DOHH2 (cell line): ENCODE data around the gene MICAL1.

Source experiments
- H3F3A ChIP-seq: fragments of 200-600 bp; sonication (generic), shearing (Covaris generic); 2 replicates; pipeline ENCODE4 v1.6.0; 2016; ENCODE audit warnings: antibody characterized with exemption, mild to moderate bottlenecking; ENCODE audit not compliant: control insufficient read depth, insufficient read depth
- H3K27ac ChIP-seq: fragments of 200-600 bp; sonication (generic); 2 replicates; pipeline ENCODE4 v1.5.1; 2014; ENCODE audit warnings: low read depth, mild to moderate bottlenecking, low read length, moderate library complexity
- H3K27me3 ChIP-seq: fragments of 200-600 bp; sonication (generic); 2 replicates; pipeline ENCODE4 v1.6.1; 2014; ENCODE audit warnings: mild to moderate bottlenecking, low read length, mixed read lengths; ENCODE audit not compliant: control insufficient read depth
- H3K36me3 ChIP-seq: fragments of 200-600 bp; sonication (generic); 2 replicates; pipeline ENCODE4 v1.6.1; 2014; ENCODE audit warnings: mild to moderate bottlenecking, low read length, moderate library complexity, mixed read lengths; ENCODE audit not compliant: control insufficient read depth
- H3K4me1 ChIP-seq: fragments of 200-600 bp; sonication (generic); 2 replicates; pipeline ENCODE4 v1.6.1; 2014; ENCODE audit warnings: mild to moderate bottlenecking, low read length, mixed read lengths; ENCODE audit not compliant: control insufficient read depth
- H3K4me2 ChIP-seq: fragments of 200-600 bp; sonication (generic); 2 replicates; pipeline ENCODE4 v1.6.0; 2014; ENCODE audit warnings: mild to moderate bottlenecking, low read length, moderate library complexity
- H3K4me3 ChIP-seq: fragments of 200-600 bp; sonication (generic); 2 replicates; pipeline ENCODE4 v1.5.1; 2014; ENCODE audit warnings: mild to moderate bottlenecking, low read length, mixed read lengths
- H3K79me2 ChIP-seq: fragments of 200-600 bp; sonication (generic); 2 replicates; pipeline ENCODE4 v1.6.1; 2014; ENCODE audit warnings: mild to moderate bottlenecking, low read length, mixed read lengths; ENCODE audit not compliant: control insufficient read depth
- H3K9me2 ChIP-seq: fragments of 200-600 bp; sonication (generic); replicated peaks from 2 replicates; pipeline ENCODE4 v1.6.1; 2014; ENCODE audit warnings: mild to moderate bottlenecking, low read length, mixed read lengths; ENCODE audit not compliant: control insufficient read depth
- H3K9me3 ChIP-seq: fragments of 200-600 bp; sonication (generic); 2 replicates; pipeline ENCODE4 v1.6.1; 2014; ENCODE audit warnings: antibody characterized with exemption, low read length, mixed read lengths; ENCODE audit not compliant: control insufficient read depth, insufficient read depth
- H4K20me1 ChIP-seq: fragments of 200-600 bp; sonication (generic); 2 replicates; pipeline ENCODE4 v1.6.0; 2014; ENCODE audit warnings: low read depth, mild to moderate bottlenecking, antibody characterized with exemption, low read length, moderate library complexity; ENCODE audit not compliant: control insufficient read depth, insufficient read depth
- EZH2phosphoT487 ChIP-seq: fragments of 200-600 bp; sonication (generic); IDR thresholded peaks from 2 replicates; pipeline ENCODE4 v1.6.1; 2017; ENCODE audit warnings: borderline replicate concordance, mild to moderate bottlenecking, antibody characterized with exemption, low read length, moderate library complexity, mixed read lengths
- TF ChIP-seq, protein P1 (sequence below): fragments of 200-600 bp; sonication (generic); IDR thresholded peaks from one replicate; pipeline ENCODE4 v1.5.1; 2014; ENCODE audit warnings: antibody characterized with exemption, mild to moderate bottlenecking, low read depth, low read length; ENCODE audit not compliant: poor library complexity, severe bottlenecking

MICAL1 gene

DNA sequence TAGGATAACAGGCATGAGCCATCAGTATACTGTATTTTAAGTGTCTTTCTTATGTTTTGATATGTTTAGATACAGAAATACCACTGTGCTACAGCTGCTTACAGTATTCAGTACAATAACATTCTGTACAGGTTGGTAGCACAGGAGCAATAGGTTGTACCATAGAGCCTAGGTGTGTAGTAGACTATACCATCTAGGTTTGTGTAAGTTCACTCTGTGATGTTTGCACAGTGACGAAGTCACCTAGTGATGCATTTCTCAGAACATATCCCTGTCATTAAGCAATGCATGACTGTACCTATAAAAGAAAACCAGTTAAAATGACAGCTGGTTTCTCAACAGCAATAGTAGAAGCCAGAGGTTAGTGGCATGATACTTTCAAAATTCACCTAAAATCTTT, 30.5 kb upstream of the MICAL1 start:
- no peak for TF ChIP-seq EZH2phosphoT487
- TF ChIP-seq, protein P1, sequence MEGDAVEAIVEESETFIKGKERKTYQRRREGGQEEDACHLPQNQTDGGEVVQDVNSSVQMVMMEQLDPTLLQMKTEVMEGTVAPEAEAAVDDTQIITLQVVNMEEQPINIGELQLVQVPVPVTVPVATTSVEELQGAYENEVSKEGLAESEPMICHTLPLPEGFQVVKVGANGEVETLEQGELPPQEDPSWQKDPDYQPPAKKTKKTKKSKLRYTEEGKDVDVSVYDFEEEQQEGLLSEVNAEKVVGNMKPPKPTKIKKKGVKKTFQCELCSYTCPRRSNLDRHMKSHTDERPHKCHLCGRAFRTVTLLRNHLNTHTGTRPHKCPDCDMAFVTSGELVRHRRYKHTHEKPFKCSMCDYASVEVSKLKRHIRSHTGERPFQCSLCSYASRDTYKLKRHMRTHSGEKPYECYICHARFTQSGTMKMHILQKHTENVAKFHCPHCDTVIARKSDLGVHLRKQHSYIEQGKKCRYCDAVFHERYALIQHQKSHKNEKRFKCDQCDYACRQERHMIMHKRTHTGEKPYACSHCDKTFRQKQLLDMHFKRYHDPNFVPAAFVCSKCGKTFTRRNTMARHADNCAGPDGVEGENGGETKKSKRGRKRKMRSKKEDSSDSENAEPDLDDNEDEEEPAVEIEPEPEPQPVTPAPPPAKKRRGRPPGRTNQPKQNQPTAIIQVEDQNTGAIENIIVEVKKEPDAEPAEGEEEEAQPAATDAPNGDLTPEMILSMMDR: no peak
- Histone ChIP-seq H3F3A (peaks cover 4% of the 10 kb centered on the region), H3K9me3 (no peaks in the 10 kb centered on the region), H3K4me2 (no peak overlapping the region), H3K4me3 (no peak overlapping the region), H3K4me1 (peaks cover 27% of the 10 kb centered on the region), H3K27me3 (no peaks in the 10 kb centered on the region; the same call in 1 of the 2 replicates), H3K27ac (no peak overlapping the region), H3K79me2 (peaks cover 19% of the 10 kb centered on the region), H4K20me1 (peaks cover 3% of the 10 kb centered on the region; the same call in 1 of the 2 replicates), H3K36me3 (peaks cover 11% of the 10 kb centered on the region), H3K9me2 (no peaks in the 10 kb centered on the region)

DNA sequence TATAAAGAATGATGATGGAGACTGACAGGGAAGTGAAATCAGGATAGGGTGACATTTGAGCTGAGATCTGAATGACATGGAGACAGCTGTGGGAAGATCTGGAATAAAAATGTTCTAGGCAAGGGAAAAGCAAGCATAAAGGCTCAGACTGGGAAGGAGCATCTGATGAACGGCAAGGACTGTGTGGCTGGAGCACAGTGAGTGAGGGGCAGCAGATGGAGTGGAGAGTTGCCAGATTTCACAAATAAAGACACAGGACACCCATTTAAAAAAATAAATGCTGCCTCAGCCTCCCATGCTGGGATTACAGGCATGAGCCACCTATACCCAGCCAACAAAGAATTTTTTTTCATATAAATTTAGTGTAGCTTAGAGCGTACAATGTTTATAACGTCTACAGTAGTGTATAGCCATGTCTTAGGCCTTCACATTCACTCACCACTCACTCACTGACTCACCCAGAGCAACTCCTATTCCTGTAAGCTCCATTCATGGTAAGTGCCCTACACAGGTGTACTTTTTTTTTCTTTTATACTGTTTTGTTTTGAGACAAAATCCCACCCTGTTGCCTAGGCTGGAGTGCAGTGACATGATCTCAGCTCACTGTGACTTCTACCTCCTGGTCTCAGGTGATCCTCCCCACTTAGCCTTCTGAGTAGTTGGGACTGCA, 29.8 kb upstream of the MICAL1 start:
- peaks cover 26% of the 10 kb centered on the region for H3K79me2 ChIP-seq
- peaks cover 5% of the 10 kb centered on the region; the same call in 1 of the 2 replicates for H4K20me1 ChIP-seq
- TF ChIP-seq EZH2phosphoT487: no peak
- TF ChIP-seq, protein P1: no peak
- peaks cover 4% of the 10 kb centered on the region for H3F3A ChIP-seq
- H3K9me3 ChIP-seq: no peaks in the 10 kb centered on the region
- H3K4me3 ChIP-seq: no peak overlapping the region
- H3K4me1 ChIP-seq: peaks cover 28% of the 10 kb centered on the region
- no peak overlapping the region for H3K4me2 ChIP-seq
- no peaks in the 10 kb centered on the region; the same call in 1 of the 2 replicates for H3K27me3 ChIP-seq
- no peaks in the 10 kb centered on the region for H3K9me2 ChIP-seq
- no peak overlapping the region for H3K27ac ChIP-seq
- H3K36me3 ChIP-seq: peaks cover 17% of the 10 kb centered on the region

DNA sequence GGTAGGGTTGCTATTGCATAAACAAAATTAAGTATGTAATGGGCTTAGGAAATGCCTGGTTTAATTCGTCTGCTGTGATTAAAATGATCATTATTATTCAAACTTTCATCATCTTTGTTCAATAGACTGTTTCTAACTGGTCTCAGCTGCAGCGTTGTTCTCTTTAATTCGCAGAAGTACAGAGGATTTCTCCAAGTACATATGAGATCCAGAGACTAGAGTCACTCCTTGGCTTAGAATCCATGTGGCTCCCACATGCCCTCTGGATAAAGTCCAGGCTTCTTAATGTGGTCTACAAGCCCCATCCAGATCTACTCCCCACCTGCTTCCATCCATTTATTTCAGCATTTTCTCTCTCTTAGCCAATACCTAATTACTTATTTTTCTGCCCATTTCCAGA, 28.6 kb upstream of the MICAL1 start:
- peaks cover 4% of the 10 kb centered on the region for H3F3A ChIP-seq
- TF ChIP-seq, protein P1: no peak
- peak overlapping the region; percentile 73 for H3K4me3 ChIP-seq
- no peaks in the 10 kb centered on the region for H3K9me3 ChIP-seq
- no peaks in the 10 kb centered on the region for H3K9me2 ChIP-seq
- no peaks in the 10 kb centered on the region; the same call in 1 of the 2 replicates for H3K27me3 ChIP-seq
- peaks cover 38% of the 10 kb centered on the region for H3K79me2 ChIP-seq
- peaks cover 37% of the 10 kb centered on the region for H3K4me1 ChIP-seq
- peaks cover 5% of the 10 kb centered on the region for H4K20me1 ChIP-seq
- peaks cover 28% of the 10 kb centered on the region for H3K36me3 ChIP-seq
- H3K27ac ChIP-seq: no peak overlapping the region
- H3K4me2 ChIP-seq: peak overlapping the region; percentile 75

DNA sequence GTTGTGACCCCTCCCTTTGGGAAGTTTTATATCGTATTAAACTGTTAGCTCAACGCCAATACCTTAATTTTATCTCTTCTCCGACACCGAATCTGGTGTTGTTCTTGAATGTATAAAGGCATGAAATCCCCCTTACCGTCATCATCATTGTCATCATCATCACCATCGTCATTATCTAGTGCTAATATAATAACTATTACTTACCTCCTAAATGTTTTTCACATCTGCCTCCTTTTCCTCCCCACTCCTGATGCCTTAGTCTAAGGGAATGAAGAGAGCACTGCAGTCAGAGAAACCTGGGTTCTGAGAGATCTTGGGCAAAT, 28.1 kb upstream of the MICAL1 start:
- TF ChIP-seq, protein P1: no peak
- TF ChIP-seq EZH2phosphoT487: no peak
- Histone ChIP-seq H3K27ac (no peak overlapping the region), H3K9me2 (no peaks in the 10 kb centered on the region), H3F3A (peaks cover 4% of the 10 kb centered on the region), H3K4me2 (peak overlapping the region; percentile 75), H3K9me3 (no peaks in the 10 kb centered on the region), H3K4me3 (peak overlapping the region; percentile 73), H3K79me2 (peaks cover 42% of the 10 kb centered on the region), H3K36me3 (peaks cover 32% of the 10 kb centered on the region), H3K4me1 (peaks cover 42% of the 10 kb centered on the region), H4K20me1 (peaks cover 8% of the 10 kb centered on the region), H3K27me3 (no peaks in the 10 kb centered on the region; the same call in 1 of the 2 replicates)
